ENCODE data around the gene OR6T1. TPM values are rescaled to one million over a fixed set of nuclear protein-coding genes. Genes with fewer than 3 reads are reported as not detected.

Gene OR6T1
- total and polyA plus RNA-seq, 4 donors, result not detected

- WGBS, 2 donors, result 85 to 87% methylated on average over 1 of the region's 1 CpG
- H3K4me3 ChIP-seq, result no peak within 1 kb of the TSS
- no peak within 1 kb of the TSS for H3K9ac ChIP-seq (ENCODE audit: insufficient read depth in 1 of 2, low read length in 2 of 2)
- H3K27me3 ChIP-seq (ENCODE audit: control insufficient read depth in 3 of 3, insufficient read depth in 3 of 3, low read length in 2 of 3), result no peaks in the 10 kb centered on the region
- no peak for TF ChIP-seq CTCF (IDR thresholded peaks at IDR 0.05; ENCODE audit: control extremely low read depth, extremely low read depth)
- H3K9me3 ChIP-seq (ENCODE audit: control insufficient read depth in 4 of 4, insufficient read depth in 3 of 4, low read length in 3 of 4), result no peaks in the 10 kb centered on the region
- no peaks in the 10 kb centered on the region for H3K4me1 ChIP-seq (ENCODE audit: control insufficient read depth in 5 of 5, insufficient read depth in 5 of 5, low read length in 5 of 5)
- DNase-seq (no peak), ATAC-seq (ENCODE audit: insufficient read depth, low FRiP score) (no peak)
- H3K36me3 ChIP-seq (ENCODE audit: control insufficient read depth in 4 of 4, insufficient read depth in 4 of 4, low read length in 4 of 4), result no peaks in the 10 kb centered on the region
- H3K27ac ChIP-seq (ENCODE audit: low read depth in 1 of 2, low read length in 1 of 2), result no peak within 1 kb of the TSS
Measured at GRCh38 chr11:123901867-123902266, 41.8 kb downstream of the OR6T1 start, which contains the start of gene OR8D4. TSS of gene OR8D4 (plus strand) at chr11:123902167. CDS start at chr11:123906432, 4,265 bp downstream.

- no peaks in the 10 kb centered on the region for H3K4me1 ChIP-seq (ENCODE audit: control insufficient read depth in 5 of 5, insufficient read depth in 5 of 5, low read length in 5 of 5)
- WGBS, 2 donors, result 69 to 82% methylated on average over 3 of the region's 3 CpGs
- no peaks in the 10 kb centered on the region for H3K27me3 ChIP-seq (ENCODE audit: control insufficient read depth in 3 of 3, insufficient read depth in 3 of 3, low read length in 2 of 3)
- no peak overlapping the region for H3K4me3 ChIP-seq
- no peak overlapping the region for H3K27ac ChIP-seq (ENCODE audit: low read depth in 1 of 2, low read length in 1 of 2)
- H3K9me3 ChIP-seq (ENCODE audit: control insufficient read depth in 4 of 4, insufficient read depth in 3 of 4, low read length in 3 of 4), result no peaks in the 10 kb centered on the region
- no peak for ATAC-seq (ENCODE audit: insufficient read depth, low FRiP score)
- no peak for TF ChIP-seq CTCF (IDR thresholded peaks at IDR 0.05; ENCODE audit: control extremely low read depth, extremely low read depth)
- H3K9ac ChIP-seq (ENCODE audit: insufficient read depth in 1 of 2, low read length in 2 of 2), result no peak overlapping the region
- H3K36me3 ChIP-seq (ENCODE audit: control insufficient read depth in 4 of 4, insufficient read depth in 4 of 4, low read length in 4 of 4), result no peaks in the 10 kb centered on the region
- DNase-seq, result peak in 1 of 3 donors; percentile 7
Measured at GRCh38 chr11:123899792-123900191, 43.8 kb downstream of the OR6T1 start.

Other genes starting within 250 kb of the OR6T1 start
- 10 to 100 TPM; 10.7 to 10.8 TPM for gene ZNF202, start 202.2 kb downstream of the OR6T1 start, total RNA-seq
- 1 to 10 TPM; 6.7 to 7.2 TPM for gene ZNF202, start 202.2 kb downstream of the OR6T1 start, polyA plus RNA-seq
- not detected for gene OR6X1, start 189.3 kb downstream of the OR6T1 start, total RNA-seq
- gene OR6X1, start 189.3 kb downstream of the OR6T1 start, polyA plus RNA-seq, result not detected
- gene OR6M1, start 137.5 kb downstream of the OR6T1 start, total RNA-seq, result not detected
- gene OR6M1, start 137.5 kb downstream of the OR6T1 start, polyA plus RNA-seq, result not detected
- gene TMEM225, start 58.2 kb downstream of the OR6T1 start, total RNA-seq, result not detected
- gene TMEM225, start 58.2 kb downstream of the OR6T1 start, polyA plus RNA-seq, result not detected
- gene OR8D4, start 41.7 kb downstream of the OR6T1 start, total RNA-seq, result not detected
- gene OR8D4, start 41.7 kb downstream of the OR6T1 start, polyA plus RNA-seq, result not detected
- not detected for gene OR4D5, start 4.2 kb downstream of the OR6T1 start, total RNA-seq
- not detected for gene OR4D5, start 4.2 kb downstream of the OR6T1 start, polyA plus RNA-seq
- gene OR10S1, start 33.9 kb upstream of the OR6T1 start, total RNA-seq, result not detected
- gene OR10S1, start 33.9 kb upstream of the OR6T1 start, polyA plus RNA-seq, result not detected
- gene OR10G6, start 51.3 kb upstream of the OR6T1 start, total RNA-seq, result not detected
- gene OR10G6, start 51.3 kb upstream of the OR6T1 start, polyA plus RNA-seq, result not detected
- gene OR10G4, start 69.2 kb upstream of the OR6T1 start, total RNA-seq, result not detected
- gene OR10G4, start 69.2 kb upstream of the OR6T1 start, polyA plus RNA-seq, result not detected
- gene OR10G9, start 79.2 kb upstream of the OR6T1 start, total RNA-seq, result not detected
- gene OR10G9, start 79.2 kb upstream of the OR6T1 start, polyA plus RNA-seq, result not detected
- not detected for gene OR10G8, start 83.0 kb upstream of the OR6T1 start, total RNA-seq
- not detected for gene OR10G8, start 83.0 kb upstream of the OR6T1 start, polyA plus RNA-seq
- gene OR10G7, start 97.5 kb upstream of the OR6T1 start, total RNA-seq, result not detected
- not detected for gene OR10G7, start 97.5 kb upstream of the OR6T1 start, polyA plus RNA-seq
- 10 to 100 TPM; 30.1 to 35.8 TPM for gene VWA5A, start 171.6 kb upstream of the OR6T1 start, total RNA-seq
- 10 to 100 TPM; 20.7 to 27.4 TPM for gene VWA5A, start 171.6 kb upstream of the OR6T1 start, polyA plus RNA-seq
- gene OR10D3, start 239.5 kb upstream of the OR6T1 start, total RNA-seq, result not detected
- not detected for gene OR10D3, start 239.5 kb upstream of the OR6T1 start, polyA plus RNA-seq

Data from lung (tissue), 12 donors.